22Rv1 (cell line): ENCODE results near the gene SAE1.

Experiments used
- ZFX ChIP-seq: fragments of 450-650 bp; IDR thresholded peaks from 2 replicates; pipeline ENCODE4 v1.6.1; 2017; ENCODE audit warnings: antibody characterized with exemption, borderline replicate concordance
- TF ChIP-seq, protein P1 (sequence below): fragments of 450-650 bp; IDR thresholded peaks from 2 replicates; pipeline ENCODE4 v1.5.1; 2017; ENCODE audit warnings: mild to moderate bottlenecking

- TF ChIP-seq, protein P1, sequence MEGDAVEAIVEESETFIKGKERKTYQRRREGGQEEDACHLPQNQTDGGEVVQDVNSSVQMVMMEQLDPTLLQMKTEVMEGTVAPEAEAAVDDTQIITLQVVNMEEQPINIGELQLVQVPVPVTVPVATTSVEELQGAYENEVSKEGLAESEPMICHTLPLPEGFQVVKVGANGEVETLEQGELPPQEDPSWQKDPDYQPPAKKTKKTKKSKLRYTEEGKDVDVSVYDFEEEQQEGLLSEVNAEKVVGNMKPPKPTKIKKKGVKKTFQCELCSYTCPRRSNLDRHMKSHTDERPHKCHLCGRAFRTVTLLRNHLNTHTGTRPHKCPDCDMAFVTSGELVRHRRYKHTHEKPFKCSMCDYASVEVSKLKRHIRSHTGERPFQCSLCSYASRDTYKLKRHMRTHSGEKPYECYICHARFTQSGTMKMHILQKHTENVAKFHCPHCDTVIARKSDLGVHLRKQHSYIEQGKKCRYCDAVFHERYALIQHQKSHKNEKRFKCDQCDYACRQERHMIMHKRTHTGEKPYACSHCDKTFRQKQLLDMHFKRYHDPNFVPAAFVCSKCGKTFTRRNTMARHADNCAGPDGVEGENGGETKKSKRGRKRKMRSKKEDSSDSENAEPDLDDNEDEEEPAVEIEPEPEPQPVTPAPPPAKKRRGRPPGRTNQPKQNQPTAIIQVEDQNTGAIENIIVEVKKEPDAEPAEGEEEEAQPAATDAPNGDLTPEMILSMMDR: no peak
- TF ChIP-seq ZFX: no peak
These were observed 7.2 kb upstream of the SAE1 start for GRCh38 chr19:47123406-47123805.
